Peyer's patch (tissue), 4 donors: Measurements from ENCODE around the gene CHKA. TPM values are rescaled to one million over a fixed set of nuclear protein-coding genes. Genes with fewer than 3 reads are reported as not detected.

Experiments used
- DNase-seq, 3 donors: peaks; one replicate each; pipeline ENCODE4 v3.0.0-alpha.2; 2017 to 2019
- H3K27ac ChIP-seq, 4 donors: fragments of 200-600 bp; sonication (generic); one replicate each; pipeline ENCODE4 v1.5.1; 2016 to 2019
- H3K27me3 ChIP-seq, 2 donors: fragments of 200-600 bp; sonication (generic); one replicate each; pipeline ENCODE4 v1.5.1; 2019
- H3K36me3 ChIP-seq, 3 donors: fragments of 200-600 bp; sonication (generic); one replicate each; pipeline ENCODE4 v1.5.1; 2016 to 2019
- H3K4me1 ChIP-seq, 4 donors: fragments of 200-600 bp; sonication (generic); one replicate each; pipeline ENCODE4 v1.5.1; 2016 to 2019
- H3K4me3 ChIP-seq, 4 donors: fragments of 200-600 bp; sonication (generic); 1 replicate in 3 of 4; 2 replicates in 1 of 4; pipeline ENCODE4 v1.5.1; 2016 to 2019; ENCODE audit warnings: mild to moderate bottlenecking in 1 of 4
- H3K9me3 ChIP-seq, 4 donors: fragments of 200-600 bp; sonication (generic); one replicate each; pipeline ENCODE4 v1.5.1; 2016 to 2019; ENCODE audit warnings: mild to moderate bottlenecking in 1 of 4
- CTCF ChIP-seq, 6 experiments: fragments of 450-650 bp in 4 of 6; fragments of 200-600 bp in 2 of 6; sonication (generic) in 1 of 6; IDR thresholded peaks; one replicate each; pipeline ENCODE4 v1.5.1; 2017 to 2019; ENCODE audit warnings: antibody characterized with exemption in 6 of 6, mild to moderate bottlenecking in 3 of 6, moderate library complexity in 1 of 6
- POLR2A ChIP-seq, 2 donors: fragments of 450-650 bp; IDR thresholded peaks; one replicate each; pipeline ENCODE4 v1.5.1; 2017; ENCODE audit warnings: antibody characterized with exemption in 2 of 2, mild to moderate bottlenecking in 2 of 2, moderate library complexity in 2 of 2
- total RNA-seq, 4 donors: library from RNA; depleted of rRNA; stranded (reverse); fragments of >200 nt; gene quantifications; one replicate each; pipeline ENCODE4 v1.1.0, GENCODE V29; 2016

Gene CHKA
- total RNA-seq, 4 donors from 2014 or later, result 41.3 to 179 (median 130) TPM

GRCh38 chr11:68083517-68083916 lies 37.7 kb downstream of the CHKA start:
- no peak for TF ChIP-seq CTCF (IDR thresholded peaks at IDR 0.05)
- TF ChIP-seq POLR2A (IDR thresholded peaks at IDR 0.05), result no peak
- H3K36me3 ChIP-seq, result peaks cover 0 to 26% (median 0%) of the 10 kb centered on the region in 3 donors
- no peak overlapping the region for H3K27ac ChIP-seq
- H3K4me3 ChIP-seq, result no peak overlapping the region
- H3K27me3 ChIP-seq, result no peaks in the 10 kb centered on the region
- H3K4me1 ChIP-seq, result no peaks in the 10 kb centered on the region
- no peak for DNase-seq
- no peaks in the 10 kb centered on the region for H3K9me3 ChIP-seq

- no peaks in the 10 kb centered on the region for H3K4me1 ChIP-seq
- no peak overlapping the region for H3K27ac ChIP-seq
- TF ChIP-seq POLR2A (IDR thresholded peaks at IDR 0.05) (no peak), CTCF (IDR thresholded peaks at IDR 0.05) (no peak)
- no peaks in the 10 kb centered on the region for H3K27me3 ChIP-seq
- DNase-seq, result no peak
- no peaks in the 10 kb centered on the region for H3K9me3 ChIP-seq
- peaks cover 0 to 26% (median 0%) of the 10 kb centered on the region in 3 donors for H3K36me3 ChIP-seq
- H3K4me3 ChIP-seq, result no peak overlapping the region
Observed at GRCh38 chr11:68082481-68082880, 38.7 kb downstream of the CHKA start.

GRCh38 chr11:68081691-68082090 lies 39.5 kb downstream of the CHKA start:
- Histone ChIP-seq H3K4me1 (no peaks in the 10 kb centered on the region), H3K36me3 (peaks cover 0 to 26% (median 0%) of the 10 kb centered on the region in 3 donors), H3K9me3 (no peaks in the 10 kb centered on the region), H3K27ac (no peak overlapping the region), H3K27me3 (no peaks in the 10 kb centered on the region), H3K4me3 (no peak overlapping the region)
- no peak for DNase-seq
- TF ChIP-seq POLR2A (IDR thresholded peaks at IDR 0.05) (no peak), CTCF (IDR thresholded peaks at IDR 0.05) (no peak)

- H3K27ac ChIP-seq, result no peak overlapping the region
- H3K4me3 ChIP-seq, result no peak overlapping the region
- TF ChIP-seq CTCF (IDR thresholded peaks at IDR 0.05) (no peak), POLR2A (IDR thresholded peaks at IDR 0.05) (no peak)
- no peaks in the 10 kb centered on the region for H3K4me1 ChIP-seq
- no peaks in the 10 kb centered on the region for H3K27me3 ChIP-seq
- peaks cover 0 to 27% (median 0%) of the 10 kb centered on the region in 3 donors for H3K36me3 ChIP-seq
- no peaks in the 10 kb centered on the region for H3K9me3 ChIP-seq
- DNase-seq, result no peak
Observed at GRCh38 chr11:68080860-68081259, 40.3 kb downstream of the CHKA start.

GRCh38 chr11:68077617-68078582 lies 43.3 kb downstream of the CHKA start:
- no peaks in the 10 kb centered on the region for H3K4me1 ChIP-seq
- H3K9me3 ChIP-seq, result no peaks in the 10 kb centered on the region
- no peak overlapping the region for H3K4me3 ChIP-seq
- H3K36me3 ChIP-seq, result peaks cover 0 to 52% (median 0%) of the 10 kb centered on the region in 3 donors
- H3K27me3 ChIP-seq, result no peaks in the 10 kb centered on the region
- H3K27ac ChIP-seq, result no peak overlapping the region
- TF ChIP-seq CTCF (IDR thresholded peaks at IDR 0.05), result no peak
- TF ChIP-seq POLR2A (IDR thresholded peaks at IDR 0.05), result no peak
- DNase-seq, result peak in 1 of 3 donors; percentile 53
